ENCODE data around the gene AKAP12.
A peak's percentile ranks its signal among the peaks of the same experiment; 100 is the strongest.

AKAP12 gene

DNA sequence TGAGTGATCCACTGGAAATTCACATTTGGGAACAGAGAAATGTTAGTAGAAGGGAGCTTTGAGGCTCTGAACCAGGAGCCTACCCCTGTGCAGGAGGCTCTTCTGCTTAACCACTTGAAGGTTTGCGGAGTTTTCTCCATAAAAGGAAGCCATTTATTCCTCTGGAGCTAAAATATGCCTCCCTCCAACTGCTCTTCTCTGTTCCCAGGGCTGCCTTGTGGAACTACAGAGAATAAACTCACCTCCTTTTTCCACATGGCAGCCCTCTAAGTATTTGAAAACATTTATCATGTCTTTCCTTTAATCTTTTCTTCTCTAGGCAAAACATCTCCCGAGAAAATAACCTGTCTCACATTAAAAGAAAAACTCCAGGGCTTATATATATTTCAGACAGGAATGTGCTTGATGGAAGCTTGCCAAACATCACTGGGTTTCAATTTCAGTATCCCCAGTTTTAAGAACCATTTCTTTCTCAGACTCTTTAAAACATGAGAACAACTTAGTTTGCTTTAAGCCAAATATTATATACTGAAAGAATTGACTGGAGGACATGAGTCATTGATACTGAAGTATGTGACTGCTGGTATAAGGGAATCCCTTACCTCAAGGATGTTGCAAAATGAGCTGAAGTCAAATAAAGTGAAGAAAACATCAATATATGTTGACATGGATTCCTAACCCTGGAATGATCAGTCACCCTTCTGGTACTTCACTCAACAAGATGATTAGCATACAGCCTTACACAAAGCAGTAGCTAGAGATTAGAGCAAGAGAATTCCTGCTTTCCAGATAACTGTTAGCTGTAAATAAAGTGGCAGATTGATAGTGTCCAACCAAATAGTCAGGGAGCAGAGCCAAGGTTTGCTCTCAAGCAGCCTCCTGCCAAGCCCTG is 77.6 kb downstream of the AKAP12 start:
- H3K4me3 ChIP-seq (ENCODE audit: low read depth in 1 of 5, low read length in 5 of 5): no peak overlapping the region
- H3K27me3 ChIP-seq (ENCODE audit: control insufficient read depth in 5 of 5, insufficient read depth in 4 of 5, low read length in 5 of 5): no peaks in the 10 kb centered on the region
- H3K9ac ChIP-seq (ENCODE audit: low read length in 5 of 5): no peak overlapping the region
- H3K4me1 ChIP-seq (ENCODE audit: control insufficient read depth in 5 of 5, insufficient read depth in 5 of 5, low read length in 5 of 5): peaks cover 0 to 11% (median 8%) of the 10 kb centered on the region in 5 donors
- H3K9me3 ChIP-seq (ENCODE audit: control insufficient read depth in 5 of 5, low read length in 5 of 5): peaks cover 0 to 4% (median 0%) of the 10 kb centered on the region in 5 donors
- H3K36me3 ChIP-seq (ENCODE audit: control insufficient read depth in 5 of 5, insufficient read depth in 5 of 5, low read length in 5 of 5): no peaks in the 10 kb centered on the region
- H3K27ac ChIP-seq (ENCODE audit: low read depth, low read length): no peak overlapping the region

DNA sequence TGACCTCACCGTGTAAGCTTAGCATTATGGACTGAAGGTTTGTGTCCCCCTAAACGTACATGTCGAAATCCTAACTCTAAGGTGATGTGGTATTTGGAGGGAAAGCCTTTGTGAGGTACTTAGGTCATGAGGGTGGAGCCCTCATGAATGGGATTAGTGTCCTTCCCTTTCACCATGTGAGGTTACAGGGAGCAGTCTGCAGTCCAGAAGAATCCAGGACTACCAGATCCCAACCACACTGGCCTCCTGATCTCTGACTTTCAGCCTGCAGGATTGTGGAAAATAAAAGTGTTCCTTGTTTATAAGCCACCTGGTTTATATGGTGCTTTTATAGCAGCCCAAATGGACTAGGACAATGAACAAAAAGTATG is 78.2 kb downstream of the AKAP12 start:
- H3K27me3 ChIP-seq (ENCODE audit: control insufficient read depth in 5 of 5, insufficient read depth in 4 of 5, low read length in 5 of 5): no peaks in the 10 kb centered on the region
- H3K27ac ChIP-seq (ENCODE audit: low read depth, low read length): no peak overlapping the region
- H3K4me1 ChIP-seq (ENCODE audit: control insufficient read depth in 5 of 5, insufficient read depth in 5 of 5, low read length in 5 of 5): peaks cover 0 to 7% (median 4%) of the 10 kb centered on the region in 5 donors
- H3K9me3 ChIP-seq (ENCODE audit: control insufficient read depth in 5 of 5, low read length in 5 of 5): peaks cover 0 to 4% (median 0%) of the 10 kb centered on the region in 5 donors
- H3K36me3 ChIP-seq (ENCODE audit: control insufficient read depth in 5 of 5, insufficient read depth in 5 of 5, low read length in 5 of 5): no peaks in the 10 kb centered on the region
- no peak overlapping the region for H3K4me3 ChIP-seq (ENCODE audit: low read depth in 1 of 5, low read length in 5 of 5)
- no peak overlapping the region for H3K9ac ChIP-seq (ENCODE audit: low read length in 5 of 5)

DNA sequence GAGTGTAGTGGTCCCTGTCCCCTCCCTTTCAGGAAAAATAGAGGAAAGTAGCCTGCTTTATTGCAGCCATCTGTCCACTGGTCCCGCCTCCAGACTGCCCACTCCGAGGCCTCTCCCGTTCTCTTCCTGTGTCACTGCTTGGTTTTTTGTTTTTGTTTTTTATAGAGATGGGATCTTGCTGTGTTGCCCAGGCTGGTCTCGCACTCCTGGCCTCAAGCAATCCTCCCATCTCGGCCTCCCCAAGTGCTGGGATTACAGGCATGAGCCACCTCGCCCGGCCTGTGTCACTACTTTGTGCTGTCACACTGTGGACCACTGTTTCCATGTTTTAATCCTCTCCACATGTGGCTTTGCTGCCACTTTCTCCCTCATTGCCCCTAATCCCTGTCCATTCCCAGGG is 80.4 kb downstream of the AKAP12 start:
- H3K9ac ChIP-seq (ENCODE audit: low read length in 5 of 5): no peak overlapping the region
- no peaks in the 10 kb centered on the region for H3K27me3 ChIP-seq (ENCODE audit: control insufficient read depth in 5 of 5, insufficient read depth in 4 of 5, low read length in 5 of 5)
- H3K36me3 ChIP-seq (ENCODE audit: control insufficient read depth in 5 of 5, insufficient read depth in 5 of 5, low read length in 5 of 5): no peaks in the 10 kb centered on the region
- no peak overlapping the region for H3K4me3 ChIP-seq (ENCODE audit: low read depth in 1 of 5, low read length in 5 of 5)
- H3K4me1 ChIP-seq (ENCODE audit: control insufficient read depth in 5 of 5, insufficient read depth in 5 of 5, low read length in 5 of 5): peaks cover 9 to 18% (median 17%) of the 10 kb centered on the region in 5 donors
- H3K9me3 ChIP-seq (ENCODE audit: control insufficient read depth in 5 of 5, low read length in 5 of 5): peaks cover 0 to 4% (median 0%) of the 10 kb centered on the region in 5 donors
- no peak overlapping the region for H3K27ac ChIP-seq (ENCODE audit: low read depth, low read length)

DNA sequence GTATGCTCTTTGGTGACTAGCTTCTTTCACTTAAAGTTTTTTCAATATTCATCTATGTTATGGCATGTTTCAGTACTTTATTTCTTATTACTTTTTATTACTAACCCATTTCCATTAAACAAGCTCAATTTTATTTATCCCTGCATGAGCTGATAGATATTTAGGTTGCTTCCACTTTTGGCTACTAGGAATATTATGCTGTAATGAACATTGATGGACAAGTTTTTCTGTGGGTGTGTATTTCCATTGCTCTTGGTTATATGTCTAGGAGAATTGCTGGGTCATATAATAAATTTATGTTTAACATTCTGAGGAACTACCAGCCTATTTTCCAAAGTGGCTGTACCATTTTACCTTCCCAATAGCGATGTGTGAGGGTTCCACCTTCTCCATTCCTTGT is 81.7 kb downstream of the AKAP12 start:
- H3K27me3 ChIP-seq (ENCODE audit: control insufficient read depth in 5 of 5, insufficient read depth in 4 of 5, low read length in 5 of 5): no peaks in the 10 kb centered on the region
- no peak overlapping the region for H3K9ac ChIP-seq (ENCODE audit: low read length in 5 of 5)
- H3K27ac ChIP-seq (ENCODE audit: low read depth, low read length): no peak overlapping the region
- H3K4me1 ChIP-seq (ENCODE audit: control insufficient read depth in 5 of 5, insufficient read depth in 5 of 5, low read length in 5 of 5): peaks cover 11 to 28% (median 23%) of the 10 kb centered on the region in 5 donors
- no peaks in the 10 kb centered on the region for H3K9me3 ChIP-seq (ENCODE audit: control insufficient read depth in 5 of 5, low read length in 5 of 5)
- no peak overlapping the region for H3K4me3 ChIP-seq (ENCODE audit: low read depth in 1 of 5, low read length in 5 of 5)
- H3K36me3 ChIP-seq (ENCODE audit: control insufficient read depth in 5 of 5, insufficient read depth in 5 of 5, low read length in 5 of 5): no peaks in the 10 kb centered on the region

DNA sequence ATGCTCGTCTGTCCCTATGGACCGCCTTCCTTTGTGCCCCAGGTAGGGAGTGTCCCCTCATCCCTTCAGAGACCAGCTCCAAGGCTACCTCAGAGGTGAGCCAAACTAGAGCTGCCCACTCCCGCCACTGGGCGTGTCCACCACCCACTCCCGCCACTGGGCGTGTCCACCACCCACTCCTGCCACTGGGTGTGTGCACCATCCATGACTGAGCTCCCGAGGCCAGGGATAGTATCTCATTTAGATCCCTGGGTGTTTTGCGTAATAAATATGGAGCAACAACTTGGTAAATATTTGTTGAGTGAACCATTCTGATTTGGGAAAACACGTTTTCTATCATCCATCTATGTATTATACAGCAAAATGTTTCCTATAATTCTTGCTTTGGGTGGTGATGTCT is 82.8 kb downstream of the AKAP12 start:
- Histone ChIP-seq H3K9me3 (ENCODE audit: control insufficient read depth in 5 of 5, low read length in 5 of 5) (no peaks in the 10 kb centered on the region), H3K27me3 (ENCODE audit: control insufficient read depth in 5 of 5, insufficient read depth in 4 of 5, low read length in 5 of 5) (no peaks in the 10 kb centered on the region), H3K4me1 (ENCODE audit: control insufficient read depth in 5 of 5, insufficient read depth in 5 of 5, low read length in 5 of 5) (peaks cover 11 to 34% (median 24%) of the 10 kb centered on the region in 5 donors), H3K4me3 (ENCODE audit: low read depth in 1 of 5, low read length in 5 of 5) (no peak overlapping the region), H3K27ac (ENCODE audit: low read depth, low read length) (no peak overlapping the region), H3K9ac (ENCODE audit: low read length in 5 of 5) (no peak overlapping the region), H3K36me3 (ENCODE audit: control insufficient read depth in 5 of 5, insufficient read depth in 5 of 5, low read length in 5 of 5) (no peaks in the 10 kb centered on the region)

DNA sequence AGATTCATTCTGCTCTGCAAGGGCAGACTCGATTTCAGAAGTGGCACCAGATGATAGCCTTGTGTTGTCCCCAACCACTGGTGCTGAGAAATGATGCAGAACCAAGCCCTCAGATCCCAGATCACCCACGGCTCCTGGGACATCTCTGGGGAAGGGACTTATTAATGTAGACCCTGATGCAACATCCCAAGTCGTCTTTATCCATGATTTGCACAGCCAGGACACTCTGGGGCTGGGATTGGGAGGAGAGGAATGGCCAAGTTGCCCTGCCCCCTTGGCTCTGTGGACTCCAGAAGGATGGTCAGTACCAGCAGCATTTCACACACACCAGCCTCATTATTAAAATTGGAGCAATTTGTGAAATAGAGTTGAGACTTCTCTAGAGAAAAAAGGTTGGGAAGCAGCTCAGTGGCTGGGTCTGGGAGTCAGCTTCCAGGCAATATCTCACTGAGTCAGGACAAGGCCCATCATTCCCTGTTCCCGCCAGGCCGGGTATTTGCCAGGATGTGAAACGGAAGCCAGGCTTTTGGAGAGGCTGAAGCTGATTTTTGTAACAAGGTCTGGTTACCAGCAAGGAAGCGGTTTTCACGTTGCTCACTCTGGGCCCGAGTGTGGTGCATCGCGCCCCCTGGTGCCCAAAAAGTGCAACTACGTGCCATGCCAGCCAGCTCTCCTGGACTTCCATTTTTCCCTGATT is 84.2 kb downstream of the AKAP12 start:
- H3K4me3 ChIP-seq (ENCODE audit: low read depth in 1 of 5, low read length in 5 of 5): peak overlapping the region in 3 of 5 donors; percentile 39 to 87 (median 43)
- H3K36me3 ChIP-seq (ENCODE audit: control insufficient read depth in 5 of 5, insufficient read depth in 5 of 5, low read length in 5 of 5): no peaks in the 10 kb centered on the region
- H3K9me3 ChIP-seq (ENCODE audit: control insufficient read depth in 5 of 5, low read length in 5 of 5): no peaks in the 10 kb centered on the region
- H3K9ac ChIP-seq (ENCODE audit: low read length in 5 of 5): peak overlapping the region in 3 of 5 donors; percentile 14 to 68 (median 59)
- H3K27me3 ChIP-seq (ENCODE audit: control insufficient read depth in 5 of 5, insufficient read depth in 4 of 5, low read length in 5 of 5): no peaks in the 10 kb centered on the region
- peak overlapping the region; percentile 83 for H3K27ac ChIP-seq (ENCODE audit: low read depth, low read length)
- H3K4me1 ChIP-seq (ENCODE audit: control insufficient read depth in 5 of 5, insufficient read depth in 5 of 5, low read length in 5 of 5): peaks cover 11 to 34% (median 24%) of the 10 kb centered on the region in 5 donors

DNA sequence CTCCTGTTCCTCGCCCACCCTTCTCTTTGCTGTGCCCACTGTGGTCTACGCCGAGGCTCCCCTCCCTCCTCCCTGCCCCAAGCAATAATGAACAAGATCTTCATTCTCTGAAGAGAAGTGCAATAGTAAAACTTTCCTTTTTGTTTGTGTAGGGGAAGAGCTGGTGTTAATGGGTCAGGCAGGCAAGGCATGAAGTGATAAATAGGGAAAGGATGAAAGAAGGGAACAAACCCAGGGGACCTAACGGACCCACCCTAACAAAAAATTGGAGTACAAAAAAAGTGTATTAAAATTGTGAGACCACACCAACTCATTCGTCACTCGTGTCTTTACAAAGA is 84.7 kb downstream of the AKAP12 start:
- H3K9me3 ChIP-seq (ENCODE audit: control insufficient read depth in 5 of 5, low read length in 5 of 5): no peaks in the 10 kb centered on the region
- H3K4me1 ChIP-seq (ENCODE audit: control insufficient read depth in 5 of 5, insufficient read depth in 5 of 5, low read length in 5 of 5): peaks cover 11 to 34% (median 24%) of the 10 kb centered on the region in 5 donors
- peak overlapping the region in 3 of 5 donors; percentile 39 to 87 (median 43) for H3K4me3 ChIP-seq (ENCODE audit: low read depth in 1 of 5, low read length in 5 of 5)
- peak overlapping the region; percentile 83 for H3K27ac ChIP-seq (ENCODE audit: low read depth, low read length)
- peak overlapping the region in 4 of 5 donors; percentile 14 to 68 (median 47) for H3K9ac ChIP-seq (ENCODE audit: low read length in 5 of 5)
- H3K36me3 ChIP-seq (ENCODE audit: control insufficient read depth in 5 of 5, insufficient read depth in 5 of 5, low read length in 5 of 5): no peaks in the 10 kb centered on the region
- no peaks in the 10 kb centered on the region for H3K27me3 ChIP-seq (ENCODE audit: control insufficient read depth in 5 of 5, insufficient read depth in 4 of 5, low read length in 5 of 5)

DNA sequence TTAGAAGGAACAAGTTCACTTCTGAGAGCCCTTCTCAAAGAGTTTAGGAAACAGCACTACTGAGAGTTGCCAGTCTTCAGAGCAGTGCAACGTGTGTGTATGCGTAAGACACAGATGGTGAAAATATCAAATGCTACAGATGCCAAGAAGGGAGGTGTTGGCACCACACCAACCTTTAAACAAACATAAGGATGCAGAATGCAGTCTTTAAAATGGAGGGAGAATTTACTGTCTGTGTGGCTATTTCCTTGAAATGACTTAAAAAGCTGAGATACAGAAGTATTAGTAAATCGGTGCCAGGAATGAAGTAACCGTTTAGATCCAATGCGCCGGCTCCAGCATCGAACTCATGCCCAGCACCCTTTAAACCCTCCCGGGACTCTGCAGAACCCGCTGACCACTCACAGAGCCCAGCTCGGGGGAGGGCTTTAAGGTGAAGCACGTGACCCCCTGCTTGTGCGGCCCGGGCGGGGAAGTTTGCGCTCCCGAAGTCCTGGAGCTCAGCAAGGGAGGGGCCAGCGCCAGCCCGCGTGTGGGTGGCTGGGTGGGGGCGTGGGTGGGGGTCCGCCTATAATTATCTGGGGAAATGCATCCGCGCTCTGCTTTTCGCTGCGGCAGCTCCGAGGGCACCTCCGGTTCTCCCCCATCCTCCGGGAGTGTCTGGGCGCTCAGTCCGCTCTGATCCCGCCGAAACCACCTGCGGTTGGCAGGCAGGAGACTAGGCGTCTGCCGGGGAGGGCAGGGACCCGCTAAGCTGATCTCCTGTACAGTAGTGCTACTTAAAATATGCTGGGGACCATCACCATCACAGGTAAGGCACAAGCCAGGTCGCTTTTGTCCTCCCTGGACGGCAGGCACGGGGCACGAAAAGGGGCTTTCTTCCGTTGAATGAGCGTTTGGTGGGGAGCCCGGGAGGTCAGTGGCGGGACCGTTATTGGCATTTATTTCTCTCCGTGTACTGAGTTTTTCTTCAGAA is 85.6 kb downstream of the AKAP12 start:
- H3K9ac ChIP-seq (ENCODE audit: low read length in 5 of 5): peak overlapping the region; percentile 53 to 90 (median 81)
- H3K27ac ChIP-seq (ENCODE audit: low read depth, low read length): peak overlapping the region; percentile 83
- H3K27me3 ChIP-seq (ENCODE audit: control insufficient read depth in 5 of 5, insufficient read depth in 4 of 5, low read length in 5 of 5): no peaks in the 10 kb centered on the region

DNA sequence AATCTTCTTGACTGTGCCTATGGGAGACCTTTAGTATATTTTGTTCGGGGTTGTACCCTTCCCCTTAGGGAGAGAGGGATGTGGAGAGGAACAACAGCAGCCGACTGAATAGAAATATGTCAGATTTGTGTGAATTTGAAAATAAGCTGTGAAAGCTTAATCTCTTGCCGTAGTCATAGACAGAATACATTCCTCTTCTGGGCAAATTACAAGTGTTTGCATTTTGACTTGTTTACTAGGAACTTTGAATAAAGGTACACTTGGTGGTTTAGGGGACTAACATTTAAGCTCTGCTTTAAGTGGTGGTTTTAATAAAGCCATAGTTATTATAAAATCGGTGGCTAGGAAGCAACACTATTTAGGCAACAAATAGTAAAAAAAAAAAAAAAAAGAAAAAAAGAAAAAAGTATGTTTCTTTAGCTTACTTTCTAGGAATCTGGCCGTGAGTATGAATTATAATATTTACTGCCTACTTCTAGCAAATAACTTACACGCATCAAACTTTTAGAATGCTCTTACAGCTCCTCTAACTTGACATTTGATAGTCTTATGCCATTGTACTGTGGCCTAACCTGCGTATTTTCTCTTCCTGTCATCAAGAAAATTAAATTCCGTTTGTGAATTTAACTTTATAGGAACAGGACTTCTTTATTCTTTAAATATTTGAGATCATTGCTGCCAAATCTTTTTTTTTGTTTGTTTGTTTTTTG is 86.5 kb downstream of the AKAP12 start:
- Histone ChIP-seq H3K9me3 (ENCODE audit: control insufficient read depth in 5 of 5, low read length in 5 of 5) (no peaks in the 10 kb centered on the region), H3K4me3 (ENCODE audit: low read depth in 1 of 5, low read length in 5 of 5) (peak overlapping the region; percentile 71 to 89 (median 83)), H3K27ac (ENCODE audit: low read depth, low read length) (peak overlapping the region; percentile 83), H3K36me3 (ENCODE audit: control insufficient read depth in 5 of 5, insufficient read depth in 5 of 5, low read length in 5 of 5) (no peaks in the 10 kb centered on the region), H3K4me1 (ENCODE audit: control insufficient read depth in 5 of 5, insufficient read depth in 5 of 5, low read length in 5 of 5) (peaks cover 11 to 34% (median 29%) of the 10 kb centered on the region in 5 donors), H3K27me3 (ENCODE audit: control insufficient read depth in 5 of 5, insufficient read depth in 4 of 5, low read length in 5 of 5) (no peaks in the 10 kb centered on the region), H3K9ac (ENCODE audit: low read length in 5 of 5) (peak overlapping the region; percentile 39 to 90 (median 68))

More for the DNA sequence above, 85.6 kb downstream of the AKAP12 start:
- Histone ChIP-seq H3K36me3 (ENCODE audit: control insufficient read depth in 5 of 5, insufficient read depth in 5 of 5, low read length in 5 of 5) (no peaks in the 10 kb centered on the region), H3K4me3 (ENCODE audit: low read depth in 1 of 5, low read length in 5 of 5) (peak overlapping the region; percentile 71 to 89 (median 83)), H3K4me1 (ENCODE audit: control insufficient read depth in 5 of 5, insufficient read depth in 5 of 5, low read length in 5 of 5) (peaks cover 11 to 34% (median 29%) of the 10 kb centered on the region in 5 donors), H3K9me3 (ENCODE audit: control insufficient read depth in 5 of 5, low read length in 5 of 5) (no peaks in the 10 kb centered on the region)
